Measurements from ENCODE around the gene ZNF513. TPM values are rescaled to one million over a fixed set of nuclear protein-coding genes. Genes with fewer than 3 reads are reported as not detected.
"Not testable (repeated sequence)": the region's sequence is repeated elsewhere in the genome, so short reads cannot be mapped to it uniquely, and the experiment has no call there.

Gene ZNF513, protein sequence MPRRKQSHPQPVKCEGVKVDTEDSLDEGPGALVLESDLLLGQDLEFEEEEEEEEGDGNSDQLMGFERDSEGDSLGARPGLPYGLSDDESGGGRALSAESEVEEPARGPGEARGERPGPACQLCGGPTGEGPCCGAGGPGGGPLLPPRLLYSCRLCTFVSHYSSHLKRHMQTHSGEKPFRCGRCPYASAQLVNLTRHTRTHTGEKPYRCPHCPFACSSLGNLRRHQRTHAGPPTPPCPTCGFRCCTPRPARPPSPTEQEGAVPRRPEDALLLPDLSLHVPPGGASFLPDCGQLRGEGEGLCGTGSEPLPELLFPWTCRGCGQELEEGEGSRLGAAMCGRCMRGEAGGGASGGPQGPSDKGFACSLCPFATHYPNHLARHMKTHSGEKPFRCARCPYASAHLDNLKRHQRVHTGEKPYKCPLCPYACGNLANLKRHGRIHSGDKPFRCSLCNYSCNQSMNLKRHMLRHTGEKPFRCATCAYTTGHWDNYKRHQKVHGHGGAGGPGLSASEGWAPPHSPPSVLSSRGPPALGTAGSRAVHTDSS
- 13.8 and 14.2 TPM in 2 replicates for total RNA-seq (2014; rRNA removed; shearing (Covaris generic))

DNA sequence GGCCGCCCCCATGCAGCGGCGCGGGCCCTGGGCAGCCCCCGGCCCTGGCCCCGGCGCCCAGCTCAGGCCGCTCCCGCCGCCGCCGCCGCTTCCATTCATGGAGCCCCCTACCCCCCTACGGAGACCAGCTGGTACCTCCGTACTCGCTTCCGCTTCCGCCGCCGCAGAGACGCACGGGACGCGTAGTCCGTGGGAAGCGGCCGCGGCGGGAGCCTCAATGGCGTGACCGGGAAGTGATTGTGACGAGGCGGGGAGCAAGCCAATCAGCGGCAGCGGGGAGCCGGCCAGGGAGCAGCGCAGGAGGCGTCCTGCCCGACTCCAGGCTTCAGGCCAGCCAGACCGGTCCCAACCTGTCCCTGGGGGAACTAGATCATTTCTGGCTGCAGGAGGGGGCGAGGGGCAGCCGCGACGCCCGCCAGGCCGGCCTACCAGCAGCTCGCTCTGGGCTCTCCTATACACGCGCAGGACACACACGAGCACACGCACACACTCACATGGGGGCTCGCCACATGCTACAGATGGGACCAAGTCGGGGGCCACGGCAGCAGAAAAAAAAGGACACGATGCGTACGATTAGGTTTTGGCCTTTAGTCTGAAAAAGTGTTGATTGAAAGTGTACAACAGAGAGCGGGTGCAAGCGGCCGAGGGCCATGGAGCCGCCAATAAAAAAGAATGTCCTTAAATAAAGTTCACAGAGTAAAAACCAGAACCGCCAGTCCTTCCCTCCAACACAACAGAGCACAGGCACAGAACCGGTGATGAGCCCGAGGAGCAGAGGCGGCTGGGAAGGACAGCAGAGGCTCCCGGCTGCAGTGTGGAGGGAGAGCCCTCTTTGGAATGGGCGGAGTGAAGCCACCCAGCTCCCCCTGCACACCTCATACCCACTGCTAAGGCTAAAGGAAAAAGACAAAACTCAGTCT is at the start of gene ZNF513:
TSS of gene ZNF513 (minus strand) at position 109 of the 920 bp plus-strand sequence. CDS start 208 bp downstream, outside the sequence.
- Histone ChIP-seq H3K36me3 (peaks cover 79% of the 10 kb centered on the region), H3K4me1 (peaks cover 13% of the 10 kb centered on the region; the same call in 1 of the 2 replicates), H3K27me3 (no peaks in the 10 kb centered on the region), H3K9me3 (replicated peaks) (no peaks in the 10 kb centered on the region), H3K27ac (peak within 1 kb of the TSS; percentile 69), H3K4me3 (peak within 1 kb of the TSS; percentile 64)
- peak; percentile 98 for DNase-seq

DNA sequence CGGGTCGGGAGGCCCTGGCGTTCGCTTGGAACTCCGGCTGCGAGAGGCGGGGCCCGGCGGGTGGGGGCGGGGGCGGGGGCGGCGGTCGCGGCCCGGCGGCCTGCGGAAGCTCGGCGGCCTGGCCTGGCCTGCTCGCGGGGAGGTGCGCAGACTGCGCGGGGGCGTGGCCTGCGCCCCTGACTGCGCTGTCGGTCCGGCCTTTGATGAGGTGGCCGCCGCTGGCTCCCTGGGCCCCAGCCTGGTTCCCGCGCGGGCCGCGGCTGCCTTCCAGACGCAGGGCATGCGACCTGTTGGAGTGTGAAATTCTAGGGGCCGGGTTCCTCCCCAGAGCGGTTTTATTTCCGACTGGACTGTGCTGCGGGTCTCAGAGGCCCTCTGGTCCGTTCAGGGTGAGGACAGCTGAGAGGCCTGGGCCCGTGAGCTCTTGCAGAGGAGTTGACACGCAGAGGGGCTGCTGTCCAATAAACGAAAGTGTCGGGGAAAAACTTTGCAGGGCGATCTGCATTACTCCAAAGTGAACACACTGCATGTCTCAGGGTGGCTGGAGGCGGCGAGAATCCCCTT is 48.5 kb upstream of the ZNF513 start:
- DNase-seq: peak; percentile 87 to 91
- peaks cover 11% of the 10 kb centered on the region for H3K36me3 ChIP-seq

DNA sequence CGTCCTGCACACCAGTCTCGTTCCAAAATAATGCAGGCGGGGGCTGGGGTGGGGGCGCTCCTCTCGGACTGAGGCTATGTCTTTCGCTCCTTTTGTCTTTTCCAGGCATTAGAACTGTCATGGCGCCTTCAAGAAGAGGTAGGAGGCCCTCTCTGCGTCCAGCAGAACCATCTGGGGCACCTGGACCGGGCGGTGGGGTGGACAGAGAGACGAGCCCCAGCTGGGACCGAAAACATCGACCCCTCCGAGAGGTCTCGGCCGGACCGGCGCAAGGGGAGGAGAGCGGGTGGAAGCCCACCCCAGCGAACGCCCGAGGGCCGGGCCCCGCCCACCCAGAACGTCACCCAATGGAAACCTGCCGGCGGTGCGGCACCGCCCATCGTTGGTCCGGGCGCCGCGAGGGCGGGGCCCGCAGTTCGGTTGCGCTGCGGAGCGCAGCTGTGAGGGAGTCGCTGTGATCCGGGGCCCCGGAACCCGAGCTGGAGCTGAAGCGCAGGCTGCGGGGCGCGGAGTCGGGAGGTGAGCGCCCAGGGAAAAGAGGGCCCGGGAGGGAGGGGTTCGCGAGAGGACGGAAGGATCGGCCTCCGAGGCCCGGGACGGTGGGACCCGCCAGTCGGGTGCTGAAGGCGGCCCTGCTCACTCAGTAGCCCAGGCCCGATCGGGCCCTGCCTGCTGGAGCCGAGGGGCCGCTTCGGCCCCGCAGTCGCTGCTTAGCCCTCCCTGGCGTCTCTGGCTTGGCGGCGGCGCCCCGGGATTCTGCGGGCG is 47.9 kb upstream of the ZNF513 start, which contains the start of gene NRBP1:
TSS of gene NRBP1 (plus strand) at position 419 of the 765 bp plus-strand sequence. CDS start 4,643 bp downstream, outside the sequence.
- peak; percentile 96 to 98 for DNase-seq
- peaks cover 17% of the 10 kb centered on the region for H3K4me1 ChIP-seq

More for the DNA sequence above, 48.5 kb upstream of the ZNF513 start:
- Histone ChIP-seq H3K9me3 (replicated peaks) (no peaks in the 10 kb centered on the region), H3K4me1 (peaks cover 17% of the 10 kb centered on the region), H3K4me3 (peak overlapping the region; percentile 98), H3K27ac (peak overlapping the region; percentile 81), H3K27me3 (no peaks in the 10 kb centered on the region)

DNA sequence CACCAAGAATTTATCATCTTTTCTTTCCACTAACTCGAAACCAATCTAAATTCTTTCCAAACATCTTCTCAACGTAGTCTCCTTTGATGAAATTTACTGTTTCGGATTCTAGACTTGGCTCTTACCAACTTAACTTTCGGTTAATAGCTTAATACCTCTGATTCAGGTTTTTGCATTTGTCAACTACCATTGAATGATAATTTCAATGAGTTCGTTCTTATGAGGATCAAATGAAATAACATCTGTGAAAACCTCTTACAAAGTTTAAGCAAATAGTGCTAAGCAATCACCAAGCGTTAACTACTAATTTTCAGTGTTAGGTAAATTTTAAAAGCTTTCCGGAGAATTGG is 47.3 kb upstream of the ZNF513 start:
- no peaks in the 10 kb centered on the region; the same call in 1 of the 2 replicates for H3K36me3 ChIP-seq
- peaks cover 17% of the 10 kb centered on the region for H3K4me1 ChIP-seq
- H3K9me3 ChIP-seq (replicated peaks): no peaks in the 10 kb centered on the region
- H3K27me3 ChIP-seq: no peaks in the 10 kb centered on the region
- H3K4me3 ChIP-seq: peak overlapping the region; percentile 98
- H3K27ac ChIP-seq: peak overlapping the region; percentile 81
- no peak for DNase-seq

More for the DNA sequence above, 47.9 kb upstream of the ZNF513 start, which contains the start of gene NRBP1:
- peak within 1 kb of the TSS; percentile 81 for H3K27ac ChIP-seq
- H3K27me3 ChIP-seq: no peaks in the 10 kb centered on the region
- peaks cover 5% of the 10 kb centered on the region for H3K36me3 ChIP-seq
- peak within 1 kb of the TSS; percentile 98 for H3K4me3 ChIP-seq
- H3K9me3 ChIP-seq (replicated peaks): no peaks in the 10 kb centered on the region

DNA sequence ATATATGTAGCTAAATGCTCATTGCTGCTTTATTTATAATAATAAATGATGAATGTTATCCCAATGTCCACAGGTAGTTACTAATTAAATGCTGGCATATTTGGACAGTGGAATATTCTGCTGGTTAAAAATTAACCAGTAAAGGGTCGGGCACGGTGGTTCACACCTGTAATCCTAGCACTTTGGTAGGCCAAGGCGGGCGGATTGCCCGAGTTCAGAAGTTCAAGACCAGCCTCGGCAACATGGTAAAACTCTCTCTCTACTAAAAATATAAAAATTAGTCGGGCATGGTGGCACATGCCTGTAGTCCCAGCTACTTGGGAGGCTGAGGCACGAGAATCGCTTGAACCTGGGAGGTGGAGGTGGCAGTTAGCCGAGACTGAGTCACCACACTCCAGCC is 44.5 kb upstream of the ZNF513 start:
- not testable (repeated sequence) for H3K27me3 ChIP-seq; H3K27ac ChIP-seq; H3K4me3 ChIP-seq; DNase-seq; H3K36me3 ChIP-seq; H3K9me3 ChIP-seq (replicated peaks); H3K4me1 ChIP-seq

DNA sequence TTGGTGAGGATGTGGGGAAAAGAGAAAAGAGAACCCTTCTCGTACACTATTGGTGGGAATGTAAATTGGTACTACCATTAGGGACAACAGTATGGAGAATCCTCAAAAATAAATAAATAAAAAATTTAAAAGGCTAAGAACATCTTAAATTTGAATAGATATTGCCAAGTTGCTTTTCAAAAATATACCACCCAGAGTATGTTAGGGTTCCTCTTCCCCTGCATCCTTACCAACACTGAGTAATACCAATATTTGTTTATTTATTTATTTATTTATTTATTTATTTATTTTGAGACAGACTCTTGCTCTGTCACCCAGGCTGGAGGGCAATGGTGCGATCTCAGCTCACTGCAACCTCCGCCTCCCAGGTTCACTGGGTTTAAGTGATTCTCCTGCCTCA is 42.4 kb upstream of the ZNF513 start:
- Histone ChIP-seq H3K4me1 (no peaks in the 10 kb centered on the region), H3K27ac (no peak overlapping the region), H3K36me3 (no peaks in the 10 kb centered on the region), H3K27me3 (no peaks in the 10 kb centered on the region), H3K4me3 (no peak overlapping the region), H3K9me3 (replicated peaks) (no peaks in the 10 kb centered on the region)
- no peak for DNase-seq

DNA sequence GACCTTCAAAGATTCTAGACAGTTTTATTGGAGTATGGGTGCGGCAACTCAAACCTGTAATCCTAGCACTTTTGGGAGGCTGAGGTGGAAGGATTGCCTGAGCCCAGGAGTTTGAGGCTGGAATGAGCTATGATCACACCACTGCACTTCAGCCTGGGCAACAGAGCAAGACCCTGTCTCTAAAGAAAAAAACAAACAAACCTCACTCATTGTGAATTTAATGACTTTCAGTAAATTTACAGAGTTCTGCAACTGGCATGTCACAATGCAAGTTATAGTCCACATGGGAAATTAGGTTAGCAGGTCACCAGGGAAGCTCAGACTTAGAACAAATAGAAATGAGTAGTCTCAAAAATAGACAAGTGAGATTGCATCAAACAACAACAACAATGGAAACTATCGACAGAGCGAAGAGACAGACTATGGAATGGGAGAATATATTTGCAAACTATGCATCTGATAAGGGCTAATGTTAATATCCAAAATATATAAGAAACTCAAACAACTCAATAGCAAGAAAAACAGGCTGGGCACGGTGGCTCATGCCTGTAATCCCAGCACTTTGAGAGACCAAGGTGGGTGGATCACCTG is 41.2 kb upstream of the ZNF513 start:
- no peaks in the 10 kb centered on the region for H3K4me1 ChIP-seq
- H3K27ac ChIP-seq: no peak overlapping the region
- DNase-seq: no peak
- no peaks in the 10 kb centered on the region for H3K36me3 ChIP-seq
- H3K9me3 ChIP-seq (replicated peaks): no peaks in the 10 kb centered on the region
- no peaks in the 10 kb centered on the region for H3K27me3 ChIP-seq
- H3K4me3 ChIP-seq: no peak overlapping the region

DNA sequence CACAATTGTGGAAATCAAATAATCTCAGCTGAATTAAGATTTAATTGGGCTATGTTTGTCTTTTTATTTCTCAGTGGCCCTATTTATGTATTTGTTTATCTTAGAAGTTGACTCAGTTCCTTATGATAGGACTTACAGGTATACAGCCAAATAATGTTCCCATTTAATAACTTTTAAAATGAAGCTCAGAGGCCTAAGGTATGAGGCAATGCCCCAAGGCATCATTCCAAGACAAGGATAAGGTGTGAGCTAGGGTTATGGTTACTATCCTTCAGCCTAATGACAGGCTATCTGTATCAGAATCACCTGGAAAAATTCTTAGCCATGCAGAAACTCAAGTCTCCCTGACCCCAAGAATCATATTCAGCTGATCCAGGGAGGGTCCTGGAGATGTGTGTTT is 40.5 kb upstream of the ZNF513 start:
- Histone ChIP-seq H3K27me3 (no peaks in the 10 kb centered on the region), H3K36me3 (no peaks in the 10 kb centered on the region), H3K9me3 (replicated peaks) (no peaks in the 10 kb centered on the region), H3K27ac (no peak overlapping the region), H3K4me3 (no peak overlapping the region), H3K4me1 (no peaks in the 10 kb centered on the region)
- DNase-seq: no peak

DNA sequence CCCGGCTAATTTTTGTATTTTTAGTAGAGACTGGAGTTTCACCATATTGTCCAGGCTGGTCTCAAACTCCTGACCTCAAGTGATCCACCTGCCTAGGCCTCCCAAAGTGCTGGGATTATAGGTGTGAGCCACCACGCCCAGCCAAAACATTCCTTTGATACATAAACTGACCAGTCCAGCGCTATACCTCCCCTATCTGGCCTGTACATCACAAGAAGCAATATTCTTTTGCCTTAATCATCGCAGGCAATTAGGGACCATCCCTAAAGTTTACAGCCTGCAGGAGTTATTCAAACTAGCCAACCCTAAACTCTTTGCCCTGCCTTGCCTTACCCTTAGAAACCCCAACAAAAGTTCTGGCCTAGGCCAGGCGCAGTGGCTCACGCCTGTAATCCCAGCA is 35.6 kb upstream of the ZNF513 start:
- H3K36me3 ChIP-seq: no peaks in the 10 kb centered on the region
- H3K9me3 ChIP-seq (replicated peaks): no peaks in the 10 kb centered on the region
- no peak overlapping the region for H3K27ac ChIP-seq
- no peak for DNase-seq
- H3K4me1 ChIP-seq: no peaks in the 10 kb centered on the region
- no peaks in the 10 kb centered on the region for H3K27me3 ChIP-seq
- no peak overlapping the region for H3K4me3 ChIP-seq

DNA sequence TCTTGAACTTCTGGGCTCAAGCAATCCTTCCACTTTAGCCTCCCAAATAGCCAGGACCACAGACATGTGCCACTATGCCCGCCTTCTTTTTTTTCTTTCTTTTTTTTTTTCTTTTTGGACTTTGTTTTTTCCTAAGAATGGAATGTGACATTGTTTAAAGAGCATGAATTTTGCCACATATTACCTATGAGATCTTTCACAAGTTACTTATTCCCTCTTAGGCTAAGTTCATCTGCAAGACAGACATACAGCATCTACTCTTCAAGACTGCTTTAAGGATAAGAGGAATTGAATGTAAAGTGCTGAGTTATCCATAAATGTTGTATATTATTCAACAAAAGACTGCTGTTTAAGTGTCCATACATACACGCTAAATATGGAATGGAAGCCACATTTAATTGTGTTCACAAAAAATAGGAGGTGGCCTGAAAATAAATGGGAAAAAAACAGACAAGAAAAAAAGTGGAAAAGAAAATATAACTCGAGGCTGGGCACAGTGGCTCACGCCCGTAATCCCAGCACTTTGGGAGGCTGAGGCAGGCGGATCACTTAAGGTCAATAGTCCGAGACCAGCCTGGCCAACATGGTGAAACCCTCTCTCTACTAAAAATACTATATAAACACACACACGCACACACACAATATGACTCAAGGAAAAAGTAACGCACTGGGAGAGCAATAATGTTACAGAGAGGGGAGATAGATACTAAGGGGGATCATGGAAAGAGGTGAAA is 32.1 kb upstream of the ZNF513 start:
- no peak overlapping the region for H3K4me3 ChIP-seq
- H3K4me1 ChIP-seq: peaks cover 5% of the 10 kb centered on the region
- peaks cover 3% of the 10 kb centered on the region for H3K36me3 ChIP-seq
- no peaks in the 10 kb centered on the region for H3K9me3 ChIP-seq (replicated peaks)
- no peak for DNase-seq
- H3K27ac ChIP-seq: no peak overlapping the region
- no peaks in the 10 kb centered on the region for H3K27me3 ChIP-seq

DNA sequence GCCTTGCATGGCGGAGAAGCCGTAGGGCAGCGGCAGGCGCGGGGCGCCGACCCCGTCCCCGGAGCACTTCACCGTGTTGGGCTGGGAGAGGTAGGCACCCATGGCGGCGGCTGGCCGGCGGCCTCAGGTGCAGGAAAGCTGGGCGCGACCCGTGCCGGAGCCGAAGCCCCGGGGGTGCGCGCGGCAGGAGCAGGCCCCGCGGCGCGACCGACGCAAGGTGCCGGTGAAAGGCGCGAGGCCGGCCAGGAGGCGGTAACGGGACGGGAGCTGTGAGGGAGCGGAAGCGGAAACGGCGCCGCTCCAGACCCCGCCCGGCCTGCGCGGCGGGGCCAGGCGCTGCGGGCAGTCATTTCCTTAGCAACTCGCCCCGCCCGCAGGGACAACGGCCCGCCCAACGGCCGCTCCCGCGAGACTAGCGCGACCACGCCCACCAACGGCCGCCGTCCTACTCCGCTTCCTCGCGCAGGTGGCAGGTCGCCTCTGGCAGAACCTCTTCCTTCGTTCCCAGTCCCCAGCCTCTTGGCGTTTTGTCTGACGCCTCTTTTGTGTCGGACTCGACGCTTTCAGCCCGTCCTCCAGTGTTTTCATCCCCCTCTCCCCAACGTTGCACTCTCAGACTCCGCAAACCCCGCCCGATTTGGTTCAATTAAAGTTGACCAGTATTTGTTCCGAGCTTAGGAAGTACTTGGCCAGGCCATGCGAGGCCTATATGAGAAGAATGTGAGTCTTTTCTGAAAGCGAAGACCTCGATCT is 29.0 kb upstream of the ZNF513 start, which contains the start of gene PPM1G:
TSS of gene PPM1G (minus strand) at position 271 of the 753 bp plus-strand sequence. CDS start at position 102, 169 bp downstream.
- peak within 1 kb of the TSS; percentile 98 for H3K4me3 ChIP-seq
- H3K36me3 ChIP-seq: peaks cover 25% of the 10 kb centered on the region
- peaks cover 9% of the 10 kb centered on the region for H3K4me1 ChIP-seq
- H3K27me3 ChIP-seq: no peaks in the 10 kb centered on the region
- DNase-seq: peak; percentile 96 to 97
- peak within 1 kb of the TSS; percentile 62 for H3K27ac ChIP-seq
- H3K9me3 ChIP-seq (replicated peaks): no peaks in the 10 kb centered on the region

DNA sequence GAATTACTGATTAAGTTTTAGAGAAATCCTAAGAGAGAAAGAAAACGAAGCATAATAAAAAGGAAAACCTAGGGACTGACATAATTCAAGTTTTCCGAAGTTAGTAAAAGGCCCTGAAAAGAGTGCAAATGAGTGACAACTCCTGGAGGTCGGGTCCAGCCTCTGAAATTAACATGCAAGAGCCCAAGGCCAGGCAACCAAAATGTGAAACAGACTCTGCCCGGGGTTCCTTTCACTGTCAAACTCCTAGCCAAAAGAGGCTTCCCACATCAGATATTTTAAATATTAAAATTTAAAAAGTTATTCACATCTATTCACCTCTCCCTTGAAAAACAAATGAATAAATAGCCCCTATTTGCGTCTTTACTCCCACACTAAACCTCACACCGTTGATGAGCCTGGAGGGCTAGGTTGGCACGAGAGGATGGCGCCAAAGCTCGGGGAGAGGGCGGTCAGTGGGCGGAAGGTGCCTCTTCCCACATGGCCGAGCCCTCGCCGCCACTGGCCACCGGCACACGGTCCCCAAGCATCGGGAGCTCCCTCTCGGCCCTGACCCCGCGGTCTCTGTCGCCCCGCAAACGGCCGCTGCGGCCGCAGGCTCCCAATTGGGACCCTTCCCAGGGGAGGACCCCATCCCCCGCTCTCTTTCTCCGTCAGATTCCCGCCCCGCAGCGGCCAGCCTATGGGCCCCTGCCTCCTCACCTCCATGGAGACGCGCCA is 28.2 kb upstream of the ZNF513 start:
- H3K9me3 ChIP-seq (replicated peaks): no peaks in the 10 kb centered on the region
- H3K27ac ChIP-seq: peak overlapping the region; percentile 62
- peaks cover 9% of the 10 kb centered on the region for H3K4me1 ChIP-seq
- H3K27me3 ChIP-seq: no peaks in the 10 kb centered on the region
- peak in 1 of 2 experiments; percentile 54 for DNase-seq
- peaks cover 26% of the 10 kb centered on the region for H3K36me3 ChIP-seq
- H3K4me3 ChIP-seq: peak overlapping the region; percentile 98

All from SJCRH30 (cell line).